Activated T-cell treated with anti-CD3 and anti-CD28 coated beads, Interleukin-2, amount 50 U/mL, for 72 hours (primary cell): ENCODE measurements around the gene PCCA. TPM values are rescaled to one million over a fixed set of nuclear protein-coding genes. Genes with fewer than 3 reads are reported as not detected.

Experiments
- ATAC-seq, 2 donors: fragments of 150-1000 bp; cut with Tn5 transposase; replicated peaks in 1 of 2; 2 replicates each; pipeline ENCODE4 v1.10.0; 2021; ENCODE audit warnings: moderate library complexity in 2 of 2, mild to moderate bottlenecking in 1 of 2
- DNase-seq, 2 donors: peaks; one replicate each; pipeline ENCODE4 v3.0.0; 2021 to 2022; ENCODE audit warnings: mixed read lengths in 1 of 2
- H3K27ac Mint-ChIP-seq: one replicate; pipeline ENCODE4 v1.8.0; 2022; ENCODE audit warnings: mild to moderate bottlenecking, moderate library complexity, mixed read lengths
- H3K27me3 Mint-ChIP-seq: one replicate; pipeline ENCODE4 v1.8.0; 2022; ENCODE audit warnings: low read depth, mixed read lengths
- H3K36me3 Mint-ChIP-seq, 2 donors: one replicate each; pipeline ENCODE4 v1.8.0; 2022; ENCODE audit warnings: mixed read lengths in 2 of 2, mild to moderate bottlenecking in 1 of 2; ENCODE audit not compliant: insufficient read depth in 2 of 2
- H3K4me1 Mint-ChIP-seq: one replicate; pipeline ENCODE4 v1.8.0; 2022; ENCODE audit warnings: low read depth, mixed read lengths
- H3K4me3 Mint-ChIP-seq, 2 donors: one replicate each; pipeline ENCODE4 v1.8.0; 2022; ENCODE audit warnings: mild to moderate bottlenecking in 2 of 2, mixed read lengths in 2 of 2, moderate library complexity in 2 of 2
- H3K9me3 Mint-ChIP-seq, 2 donors: one replicate each; pipeline ENCODE4 v1.8.0; 2022; ENCODE audit warnings: mixed read lengths in 2 of 2
- total RNA-seq, 2 donors: library from RNA; stranded (reverse); gene quantifications; one replicate each; pipeline ENCODE4 v1.2.3, GENCODE V29; 2022

The PCCA gene
- total RNA-seq, 2 donors from 2014 or later = 10.5 to 16.9 TPM

- Mint-ChIP-seq H3K27me3 (no peaks in the 10 kb centered on the region), H3K9me3 (no peaks in the 10 kb centered on the region), H3K36me3 (no peaks in the 10 kb centered on the region), H3K4me3 (no peak overlapping the region), H3K4me1 (peaks cover 6% of the 10 kb centered on the region), H3K27ac (no peak overlapping the region)
- DNase-seq (no peak), ATAC-seq (no peak)
Measured at GRCh38 chr13:100100115-100100879, 11.4 kb downstream of the PCCA start.

GRCh38 chr13:100102042-100102441 lies 13.1 kb downstream of the PCCA start:
- ATAC-seq (no peak), DNase-seq (no peak)
- Mint-ChIP-seq H3K36me3 (no peaks in the 10 kb centered on the region), H3K27ac (no peak overlapping the region), H3K4me3 (no peak overlapping the region), H3K4me1 (no peaks in the 10 kb centered on the region), H3K9me3 (no peaks in the 10 kb centered on the region), H3K27me3 (no peaks in the 10 kb centered on the region)

- Mint-ChIP-seq H3K27ac (no peak overlapping the region), H3K4me1 (no peaks in the 10 kb centered on the region), H3K36me3 (no peaks in the 10 kb centered on the region), H3K4me3 (no peak overlapping the region), H3K9me3 (no peaks in the 10 kb centered on the region), H3K27me3 (no peaks in the 10 kb centered on the region)
- DNase-seq (no peak), ATAC-seq (no peak)
Measured at GRCh38 chr13:100106005-100106404, 17.1 kb downstream of the PCCA start.

- Mint-ChIP-seq H3K27ac (no peak overlapping the region), H3K36me3 (no peaks in the 10 kb centered on the region), H3K9me3 (no peaks in the 10 kb centered on the region), H3K4me1 (no peaks in the 10 kb centered on the region), H3K27me3 (no peaks in the 10 kb centered on the region), H3K4me3 (no peak overlapping the region)
- DNase-seq (no peak), ATAC-seq (no peak)
Measured at GRCh38 chr13:100106705-100107104, 17.8 kb downstream of the PCCA start.

- Mint-ChIP-seq H3K9me3 (no peaks in the 10 kb centered on the region), H3K4me3 (no peak overlapping the region), H3K4me1 (no peaks in the 10 kb centered on the region), H3K27me3 (no peaks in the 10 kb centered on the region), H3K36me3 (no peaks in the 10 kb centered on the region), H3K27ac (no peak overlapping the region)
- DNase-seq (no peak), ATAC-seq (no peak)
Measured at GRCh38 chr13:100108913-100109507, 20.1 kb downstream of the PCCA start.

- Mint-ChIP-seq H3K27me3 (no peaks in the 10 kb centered on the region), H3K36me3 (no peaks in the 10 kb centered on the region), H3K9me3 (no peaks in the 10 kb centered on the region), H3K4me3 (no peak overlapping the region), H3K4me1 (peaks cover 7% of the 10 kb centered on the region), H3K27ac (no peak overlapping the region)
- ATAC-seq (no peak), DNase-seq (no peak)
Measured at GRCh38 chr13:100110269-100110668, 21.4 kb downstream of the PCCA start.

GRCh38 chr13:100112186-100112838 lies 23.4 kb downstream of the PCCA start:
- Mint-ChIP-seq H3K27ac (no peak overlapping the region), H3K9me3 (no peaks in the 10 kb centered on the region), H3K4me1 (peaks cover 15% of the 10 kb centered on the region), H3K36me3 (no peaks in the 10 kb centered on the region), H3K27me3 (no peaks in the 10 kb centered on the region), H3K4me3 (no peak overlapping the region)
- no peak for DNase-seq
- ATAC-seq = no peak

GRCh38 chr13:100115693-100116254 lies 26.9 kb downstream of the PCCA start:
- Mint-ChIP-seq H3K27ac (no peak overlapping the region), H3K4me3 (no peak overlapping the region), H3K36me3 (peaks cover 0 to 8% of the 10 kb centered on the region in 2 donors), H3K9me3 (peaks cover 0 to 2% of the 10 kb centered on the region in 2 donors), H3K27me3 (no peaks in the 10 kb centered on the region), H3K4me1 (peaks cover 15% of the 10 kb centered on the region)
- ATAC-seq (peak in 1 of 2 donors; percentile 50), DNase-seq (no peak)

- Mint-ChIP-seq H3K4me3 (no peak overlapping the region), H3K27me3 (no peaks in the 10 kb centered on the region), H3K9me3 (peaks cover 5 to 8% of the 10 kb centered on the region in 2 donors), H3K36me3 (peaks cover 8 to 18% of the 10 kb centered on the region in 2 donors), H3K4me1 (peaks cover 13% of the 10 kb centered on the region), H3K27ac (no peak overlapping the region)
- ATAC-seq (no peak), DNase-seq (no peak)
Measured at GRCh38 chr13:100124265-100124664, 35.4 kb downstream of the PCCA start.

GRCh38 chr13:100125946-100126345 lies 37.1 kb downstream of the PCCA start:
- no peak overlapping the region for H3K4me3 Mint-ChIP-seq
- ATAC-seq (no peak), DNase-seq (no peak)
- no peaks in the 10 kb centered on the region for H3K27me3 Mint-ChIP-seq
- no peak overlapping the region for H3K27ac Mint-ChIP-seq
- peaks cover 8 to 12% of the 10 kb centered on the region in 2 donors for H3K36me3 Mint-ChIP-seq
- peaks cover 21% of the 10 kb centered on the region for H3K4me1 Mint-ChIP-seq
- H3K9me3 Mint-ChIP-seq = peaks cover 5 to 6% of the 10 kb centered on the region in 2 donors

GRCh38 chr13:100128373-100128772 lies 39.5 kb downstream of the PCCA start:
- H3K36me3 Mint-ChIP-seq = no peaks in the 10 kb centered on the region
- H3K4me3 Mint-ChIP-seq = no peak overlapping the region
- peak overlapping the region; percentile 21 for H3K27ac Mint-ChIP-seq
- no peak for ATAC-seq
- no peaks in the 10 kb centered on the region for H3K27me3 Mint-ChIP-seq
- no peaks in the 10 kb centered on the region for H3K9me3 Mint-ChIP-seq
- peak; percentile 7 to 19 for DNase-seq
- H3K4me1 Mint-ChIP-seq = peaks cover 32% of the 10 kb centered on the region

GRCh38 chr13:100128838-100129237 lies 39.9 kb downstream of the PCCA start:
- peaks cover 32% of the 10 kb centered on the region for H3K4me1 Mint-ChIP-seq
- peak overlapping the region; percentile 21 for H3K27ac Mint-ChIP-seq
- no peaks in the 10 kb centered on the region for H3K9me3 Mint-ChIP-seq
- no peaks in the 10 kb centered on the region for H3K36me3 Mint-ChIP-seq
- DNase-seq = no peak
- H3K27me3 Mint-ChIP-seq = no peaks in the 10 kb centered on the region
- no peak for ATAC-seq
- H3K4me3 Mint-ChIP-seq = no peak overlapping the region

GRCh38 chr13:100129605-100130004 lies 40.7 kb downstream of the PCCA start:
- H3K27ac Mint-ChIP-seq = peak overlapping the region; percentile 80

More at GRCh38 chr13:100129605-100130004, 40.7 kb downstream of the PCCA start:
- ATAC-seq = peak; percentile 24 to 38
- Mint-ChIP-seq H3K4me1 (peaks cover 32% of the 10 kb centered on the region), H3K27me3 (no peaks in the 10 kb centered on the region), H3K4me3 (peak overlapping the region; percentile 23 to 66), H3K9me3 (no peaks in the 10 kb centered on the region), H3K36me3 (no peaks in the 10 kb centered on the region)
- peak in 1 of 2 donors; percentile 3 for DNase-seq
